Measurements from ENCODE around the gene RALY.

Gene RALY

GRCh38 chr20:33991502-33991901 is 2.2 kb upstream of the RALY start:
- no peaks in the 10 kb centered on the region for H3K36me3 ChIP-seq (ENCODE audit: control insufficient read depth, insufficient read depth, low read length)
- no peaks in the 10 kb centered on the region for H3K27me3 ChIP-seq (ENCODE audit: control insufficient read depth, insufficient read depth, low read length)
- peaks cover 34% of the 10 kb centered on the region for H3K4me1 ChIP-seq (ENCODE audit: control insufficient read depth, insufficient read depth, low read length)
- H3K4me3 ChIP-seq (ENCODE audit: low read length): no peak overlapping the region
- H3K9me3 ChIP-seq (ENCODE audit: control insufficient read depth, low read length): no peaks in the 10 kb centered on the region
- no peak overlapping the region for H3K9ac ChIP-seq (ENCODE audit: low read length)

- H3K9ac ChIP-seq (ENCODE audit: low read length): peak overlapping the region; percentile 87
Observed at GRCh38 chr20:33992145-33992922, 1.4 kb upstream of the RALY start.

GRCh38 chr20:33992923-33993575 is 662 bp upstream of the RALY start:
- Histone ChIP-seq H3K4me1 (ENCODE audit: control insufficient read depth, insufficient read depth, low read length) (peaks cover 44% of the 10 kb centered on the region), H3K27me3 (ENCODE audit: control insufficient read depth, insufficient read depth, low read length) (no peaks in the 10 kb centered on the region), H3K4me3 (ENCODE audit: low read length) (peak overlapping the region; percentile 91), H3K36me3 (ENCODE audit: control insufficient read depth, insufficient read depth, low read length) (no peaks in the 10 kb centered on the region), H3K9me3 (ENCODE audit: control insufficient read depth, low read length) (no peaks in the 10 kb centered on the region), H3K9ac (ENCODE audit: low read length) (peak overlapping the region; percentile 96)

More at GRCh38 chr20:33992145-33992922, 1.4 kb upstream of the RALY start:
- H3K36me3 ChIP-seq (ENCODE audit: control insufficient read depth, insufficient read depth, low read length): no peaks in the 10 kb centered on the region
- peak overlapping the region; percentile 60 for H3K4me3 ChIP-seq (ENCODE audit: low read length)
- peaks cover 40% of the 10 kb centered on the region for H3K4me1 ChIP-seq (ENCODE audit: control insufficient read depth, insufficient read depth, low read length)
- no peaks in the 10 kb centered on the region for H3K27me3 ChIP-seq (ENCODE audit: control insufficient read depth, insufficient read depth, low read length)
- H3K9me3 ChIP-seq (ENCODE audit: control insufficient read depth, low read length): no peaks in the 10 kb centered on the region

- no peaks in the 10 kb centered on the region for H3K27me3 ChIP-seq (ENCODE audit: control insufficient read depth, insufficient read depth, low read length)
- H3K9ac ChIP-seq (ENCODE audit: low read length): peak overlapping the region; percentile 96
- H3K4me1 ChIP-seq (ENCODE audit: control insufficient read depth, insufficient read depth, low read length): peaks cover 48% of the 10 kb centered on the region
- no peaks in the 10 kb centered on the region for H3K36me3 ChIP-seq (ENCODE audit: control insufficient read depth, insufficient read depth, low read length)
- peak overlapping the region; percentile 91 for H3K4me3 ChIP-seq (ENCODE audit: low read length)
- no peaks in the 10 kb centered on the region for H3K9me3 ChIP-seq (ENCODE audit: control insufficient read depth, low read length)
Observed at GRCh38 chr20:33994222-33994913, 657 bp downstream of the RALY start.

GRCh38 chr20:33995053-33995831 is 1.5 kb downstream of the RALY start:
- Histone ChIP-seq H3K9me3 (ENCODE audit: control insufficient read depth, low read length) (no peaks in the 10 kb centered on the region), H3K4me3 (ENCODE audit: low read length) (peak overlapping the region; percentile 91), H3K27me3 (ENCODE audit: control insufficient read depth, insufficient read depth, low read length) (no peaks in the 10 kb centered on the region), H3K9ac (ENCODE audit: low read length) (peak overlapping the region; percentile 96), H3K36me3 (ENCODE audit: control insufficient read depth, insufficient read depth, low read length) (no peaks in the 10 kb centered on the region), H3K4me1 (ENCODE audit: control insufficient read depth, insufficient read depth, low read length) (peaks cover 53% of the 10 kb centered on the region)

GRCh38 chr20:33999025-33999649 is 5.4 kb downstream of the RALY start:
- Histone ChIP-seq H3K9me3 (ENCODE audit: control insufficient read depth, low read length) (no peaks in the 10 kb centered on the region), H3K4me1 (ENCODE audit: control insufficient read depth, insufficient read depth, low read length) (peaks cover 53% of the 10 kb centered on the region), H3K4me3 (ENCODE audit: low read length) (no peak overlapping the region), H3K27me3 (ENCODE audit: control insufficient read depth, insufficient read depth, low read length) (no peaks in the 10 kb centered on the region), H3K36me3 (ENCODE audit: control insufficient read depth, insufficient read depth, low read length) (no peaks in the 10 kb centered on the region), H3K9ac (ENCODE audit: low read length) (no peak overlapping the region)

- no peaks in the 10 kb centered on the region for H3K27me3 ChIP-seq (ENCODE audit: control insufficient read depth, insufficient read depth, low read length)
- no peaks in the 10 kb centered on the region for H3K36me3 ChIP-seq (ENCODE audit: control insufficient read depth, insufficient read depth, low read length)
- H3K4me3 ChIP-seq (ENCODE audit: low read length): no peak overlapping the region
- no peak overlapping the region for H3K9ac ChIP-seq (ENCODE audit: low read length)
- no peaks in the 10 kb centered on the region for H3K9me3 ChIP-seq (ENCODE audit: control insufficient read depth, low read length)
- H3K4me1 ChIP-seq (ENCODE audit: control insufficient read depth, insufficient read depth, low read length): peaks cover 51% of the 10 kb centered on the region
Observed at GRCh38 chr20:34001378-34001777, 7.7 kb downstream of the RALY start.

- Histone ChIP-seq H3K4me1 (ENCODE audit: control insufficient read depth, insufficient read depth, low read length) (peaks cover 41% of the 10 kb centered on the region), H3K9me3 (ENCODE audit: control insufficient read depth, low read length) (no peaks in the 10 kb centered on the region), H3K27me3 (ENCODE audit: control insufficient read depth, insufficient read depth, low read length) (no peaks in the 10 kb centered on the region), H3K36me3 (ENCODE audit: control insufficient read depth, insufficient read depth, low read length) (no peaks in the 10 kb centered on the region), H3K4me3 (ENCODE audit: low read length) (no peak overlapping the region), H3K9ac (ENCODE audit: low read length) (no peak overlapping the region)
Observed at GRCh38 chr20:34004227-34004626, 10.5 kb downstream of the RALY start.

- peaks cover 43% of the 10 kb centered on the region for H3K4me1 ChIP-seq (ENCODE audit: control insufficient read depth, insufficient read depth, low read length)
- H3K36me3 ChIP-seq (ENCODE audit: control insufficient read depth, insufficient read depth, low read length): no peaks in the 10 kb centered on the region
- no peak overlapping the region for H3K9ac ChIP-seq (ENCODE audit: low read length)
- H3K9me3 ChIP-seq (ENCODE audit: control insufficient read depth, low read length): no peaks in the 10 kb centered on the region
- no peaks in the 10 kb centered on the region for H3K27me3 ChIP-seq (ENCODE audit: control insufficient read depth, insufficient read depth, low read length)
- H3K4me3 ChIP-seq (ENCODE audit: low read length): no peak overlapping the region
Observed at GRCh38 chr20:34004790-34005457, 11.2 kb downstream of the RALY start.

GRCh38 chr20:34006619-34007018 is 12.9 kb downstream of the RALY start:
- H3K27me3 ChIP-seq (ENCODE audit: control insufficient read depth, insufficient read depth, low read length): no peaks in the 10 kb centered on the region
- no peaks in the 10 kb centered on the region for H3K36me3 ChIP-seq (ENCODE audit: control insufficient read depth, insufficient read depth, low read length)
- H3K9me3 ChIP-seq (ENCODE audit: control insufficient read depth, low read length): no peaks in the 10 kb centered on the region
- peaks cover 37% of the 10 kb centered on the region for H3K4me1 ChIP-seq (ENCODE audit: control insufficient read depth, insufficient read depth, low read length)
- no peak overlapping the region for H3K4me3 ChIP-seq (ENCODE audit: low read length)
- no peak overlapping the region for H3K9ac ChIP-seq (ENCODE audit: low read length)

GRCh38 chr20:34008477-34008876 is 14.8 kb downstream of the RALY start:
- Histone ChIP-seq H3K4me3 (ENCODE audit: low read length) (no peak overlapping the region), H3K4me1 (ENCODE audit: control insufficient read depth, insufficient read depth, low read length) (peaks cover 24% of the 10 kb centered on the region), H3K27me3 (ENCODE audit: control insufficient read depth, insufficient read depth, low read length) (no peaks in the 10 kb centered on the region)

More at GRCh38 chr20:34008477-34008876, 14.8 kb downstream of the RALY start:
- no peak overlapping the region for H3K9ac ChIP-seq (ENCODE audit: low read length)
- no peaks in the 10 kb centered on the region for H3K9me3 ChIP-seq (ENCODE audit: control insufficient read depth, low read length)
- no peaks in the 10 kb centered on the region for H3K36me3 ChIP-seq (ENCODE audit: control insufficient read depth, insufficient read depth, low read length)
